NT2/D1 (cell line): Measurements from ENCODE around the gene MT1E.

Experiments
- DNase-seq: peaks from one replicate; pipeline ENCODE4 v3.0.0-alpha.2; 2011; ENCODE audit warnings: low read depth, low spot score
- H3K27me3 ChIP-seq: 2 replicates; pipeline ENCODE4 v1.6.0; 2011; ENCODE audit warnings: mild to moderate bottlenecking; ENCODE audit not compliant: insufficient read length, insufficient read depth
- H3K36me3 ChIP-seq: 2 replicates; pipeline ENCODE4 v1.6.1; 2011; ENCODE audit warnings: mild to moderate bottlenecking, low read length, mixed read lengths; ENCODE audit not compliant: insufficient read depth, insufficient read length
- H3K4me1 ChIP-seq: 2 replicates; pipeline ENCODE4 v1.5.1; 2011; ENCODE audit not compliant: insufficient read depth, insufficient read length
- H3K4me3 ChIP-seq: 2 replicates; pipeline ENCODE4 v1.5.1; 2011; ENCODE audit warnings: low read depth; ENCODE audit not compliant: insufficient read length
- H3K9ac ChIP-seq: 2 replicates; pipeline ENCODE4 v1.6.0; 2011; ENCODE audit warnings: low read depth; ENCODE audit not compliant: insufficient read length
- H3K9me3 ChIP-seq: 2 replicates; pipeline ENCODE4 v1.5.1; 2011; ENCODE audit warnings: mild to moderate bottlenecking, low read length; ENCODE audit not compliant: insufficient read depth
- SUZ12 ChIP-seq: IDR thresholded peaks from 2 replicates; pipeline ENCODE4 v1.6.1; 2011; ENCODE audit not compliant: insufficient read length, insufficient read depth; ENCODE audit errors: extremely low read depth
- YY1 ChIP-seq: IDR thresholded peaks from 2 replicates; pipeline ENCODE4 v1.6.1; 2011; ENCODE audit not compliant: insufficient read length, insufficient read depth
- ZNF274 ChIP-seq: IDR thresholded peaks from 2 replicates; pipeline ENCODE4 v1.6.1; 2011; ENCODE audit warnings: mild to moderate bottlenecking, low read depth, low read length

The MT1E gene

GRCh38 chr16:56631832-56632155 lies 6.2 kb downstream of the MT1E start:
- Histone ChIP-seq H3K4me1 (peaks cover 3% of the 10 kb centered on the region), H3K27me3 (peaks cover 78% of the 10 kb centered on the region), H3K36me3 (peaks cover under 1% of the 10 kb centered on the region), H3K9ac (peak overlapping the region; percentile 84), H3K4me3 (peak overlapping the region; percentile 49), H3K9me3 (no peaks in the 10 kb centered on the region)
- no peak for DNase-seq
- no peak for TF ChIP-seq ZNF274
- TF ChIP-seq YY1 = no peak
- TF ChIP-seq SUZ12 = peak; percentile 49

- no peak for DNase-seq
- Histone ChIP-seq H3K9me3 (no peaks in the 10 kb centered on the region), H3K4me3 (peak within 1 kb of the TSS; percentile 49), H3K36me3 (no peaks in the 10 kb centered on the region), H3K27me3 (peaks cover 83% of the 10 kb centered on the region), H3K9ac (peak within 1 kb of the TSS; percentile 84), H3K4me1 (peaks cover 3% of the 10 kb centered on the region)
- TF ChIP-seq YY1 (no peak), ZNF274 (no peak), SUZ12 (no peak)
These were observed 6.7 kb downstream of the MT1E start, which contains the start of gene MT1M for GRCh38 chr16:56632156-56632847. MT1M (plus strand) TSS chr16:56632659; CDS start chr16:56632732, 73 bp downstream.

- no peaks in the 10 kb centered on the region for H3K9me3 ChIP-seq
- DNase-seq = no peak
- peak overlapping the region; percentile 49 for H3K4me3 ChIP-seq
- H3K27me3 ChIP-seq = peaks cover 89% of the 10 kb centered on the region
- TF ChIP-seq YY1 (no peak), ZNF274 (no peak), SUZ12 (no peak)
- peak overlapping the region; percentile 84 for H3K9ac ChIP-seq
- no peaks in the 10 kb centered on the region for H3K36me3 ChIP-seq
- peaks cover 5% of the 10 kb centered on the region for H3K4me1 ChIP-seq
These were observed 7.3 kb downstream of the MT1E start for GRCh38 chr16:56632848-56633365.

- Histone ChIP-seq H3K9ac (no peak overlapping the region), H3K4me1 (peaks cover 5% of the 10 kb centered on the region), H3K27me3 (peaks cover 96% of the 10 kb centered on the region), H3K4me3 (no peak overlapping the region), H3K36me3 (no peaks in the 10 kb centered on the region), H3K9me3 (no peaks in the 10 kb centered on the region)
- TF ChIP-seq ZNF274 (no peak), YY1 (no peak), SUZ12 (no peak)
- no peak for DNase-seq
These were observed 8.0 kb downstream of the MT1E start for GRCh38 chr16:56633535-56633934.

GRCh38 chr16:56634715-56635440 lies 9.3 kb downstream of the MT1E start:
- H3K36me3 ChIP-seq = no peaks in the 10 kb centered on the region
- no peaks in the 10 kb centered on the region for H3K9me3 ChIP-seq
- no peak for TF ChIP-seq SUZ12
- TF ChIP-seq ZNF274 = no peak
- no peak for TF ChIP-seq YY1
- H3K4me3 ChIP-seq = peak overlapping the region; percentile 29
- H3K4me1 ChIP-seq = peaks cover 9% of the 10 kb centered on the region
- DNase-seq = no peak
- H3K9ac ChIP-seq = peak overlapping the region; percentile 45
- peaks cover 100% of the 10 kb centered on the region for H3K27me3 ChIP-seq

- H3K4me1 ChIP-seq = peaks cover 9% of the 10 kb centered on the region
- no peak for DNase-seq
- peaks cover 100% of the 10 kb centered on the region for H3K27me3 ChIP-seq
- H3K9ac ChIP-seq = peak overlapping the region; percentile 45
- no peaks in the 10 kb centered on the region for H3K36me3 ChIP-seq
- TF ChIP-seq SUZ12 (peak; percentile 93), YY1 (no peak)
- peak overlapping the region; percentile 29 for H3K4me3 ChIP-seq
- no peaks in the 10 kb centered on the region for H3K9me3 ChIP-seq
These were observed 9.9 kb downstream of the MT1E start for GRCh38 chr16:56635441-56635967.
